Inferior parietal cortex (tissue), 1 donor: Measurements from ENCODE around the gene ADAMTS7.
"Not testable (repeated sequence)": the region's sequence is repeated elsewhere in the genome, so short reads cannot be mapped to it uniquely, and the experiment has no call there.

Experiments used
- DNase-seq: peaks from one replicate; pipeline ENCODE4 v3.0.0-alpha.2; 2016; ENCODE audit errors: extremely low spot score

The ADAMTS7 gene

DNA sequence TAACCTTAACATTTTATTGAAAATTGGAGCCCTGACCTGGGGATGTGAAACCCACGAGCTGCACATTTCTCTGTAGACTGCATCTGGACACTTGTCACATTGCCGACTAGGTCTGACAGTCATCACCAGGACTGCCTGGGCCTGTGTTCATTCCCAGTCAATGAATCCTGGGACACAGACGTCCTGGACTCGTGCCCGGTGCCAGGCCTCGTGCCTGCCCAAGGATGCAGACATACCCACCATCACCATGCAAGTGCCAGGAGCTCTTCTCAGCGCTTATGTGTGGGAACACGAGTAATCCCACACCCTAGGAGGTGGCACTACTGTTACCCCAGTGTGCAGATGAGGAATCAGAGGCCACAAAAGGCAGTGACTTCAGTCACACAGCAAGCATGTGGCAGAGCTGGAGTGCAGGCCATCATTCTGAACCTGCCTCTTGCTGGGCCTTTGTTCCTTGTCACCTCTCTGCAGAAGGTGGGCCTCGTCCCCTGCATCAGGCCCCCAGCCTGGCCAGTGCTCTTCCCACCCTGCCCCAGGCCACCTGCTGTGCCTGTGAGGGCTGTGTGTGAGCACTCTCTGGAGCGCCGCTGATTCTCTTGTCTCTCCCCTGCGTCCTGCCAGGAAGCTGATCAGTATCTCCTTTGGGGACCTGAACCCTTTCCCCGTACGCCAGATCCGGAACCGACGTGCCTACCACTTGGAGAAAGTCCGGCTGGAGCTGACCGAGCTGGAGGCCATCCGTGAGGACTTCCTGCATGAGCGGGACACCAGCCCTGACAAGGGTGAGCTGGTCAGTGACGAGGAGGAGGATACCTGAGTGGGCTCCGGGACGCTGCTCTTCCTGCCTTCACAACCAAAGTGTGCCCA, 58.5 kb downstream of the ADAMTS7 start:
- DNase-seq, result no peak

GRCh38 chr15:78751602-78751979, 59.7 kb downstream of the ADAMTS7 start:
- no peak for DNase-seq

GRCh38 chr15:78750974-78751601, 60.2 kb downstream of the ADAMTS7 start:
- DNase-seq, result peak; percentile 89

DNA sequence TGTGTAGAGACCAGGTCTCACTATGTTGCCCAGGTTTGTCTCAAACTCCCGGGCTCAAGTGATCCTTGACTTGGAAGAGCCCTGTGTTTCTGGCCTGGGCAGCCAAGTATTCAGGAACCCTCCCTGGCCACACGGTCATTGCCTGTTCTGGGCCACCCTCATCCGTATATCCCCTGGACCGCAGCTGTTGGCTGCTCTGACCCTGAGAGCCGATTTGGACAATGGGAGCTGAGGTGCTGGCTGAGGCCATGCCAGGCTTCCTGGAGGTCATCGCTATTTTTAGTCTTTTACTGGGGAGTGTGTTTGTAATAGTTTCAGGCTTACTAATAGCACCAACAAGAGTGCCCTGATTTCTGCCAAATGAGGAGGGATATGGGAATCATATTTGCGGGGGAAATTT, 60.7 kb downstream of the ADAMTS7 start:
- no peak for DNase-seq

DNA sequence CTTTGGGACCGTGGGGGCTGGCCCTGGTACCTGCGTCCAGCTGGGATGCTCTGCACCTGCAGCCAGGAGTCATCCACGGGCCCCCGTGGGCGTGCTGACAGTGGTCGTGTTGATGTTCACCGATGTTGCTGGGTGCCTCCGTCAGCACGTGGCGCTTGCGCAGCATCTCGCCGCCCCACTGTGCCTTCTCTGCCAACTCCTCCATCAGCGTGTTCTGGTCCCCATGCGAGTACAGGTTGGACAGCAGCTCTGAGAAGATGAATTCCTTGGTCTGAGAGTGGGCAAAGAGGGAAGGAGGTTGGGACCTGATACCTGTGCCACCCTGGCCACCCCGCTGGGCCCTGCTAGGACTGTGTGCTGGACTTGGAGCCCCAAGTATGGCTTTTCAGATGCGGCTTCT, 61.4 kb downstream of the ADAMTS7 start:
- no peak for DNase-seq

DNA sequence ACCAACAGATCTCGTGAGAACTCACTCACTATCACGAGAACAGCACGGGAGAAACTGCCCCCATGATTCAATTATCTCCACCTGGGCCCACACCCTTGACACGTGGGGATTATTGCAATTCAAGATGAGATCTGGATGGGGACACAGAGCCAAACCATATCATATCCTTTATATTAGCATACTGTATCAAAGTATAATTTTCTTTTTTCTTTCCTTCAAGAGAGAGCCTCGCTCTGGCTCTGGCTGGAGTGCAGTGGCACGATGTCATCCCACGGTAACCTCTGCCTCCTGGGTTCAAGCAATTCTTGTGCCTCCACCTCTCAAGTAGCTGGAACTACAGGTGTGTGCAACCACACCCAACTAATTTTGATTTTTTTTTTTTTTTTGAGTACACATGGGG, 63.4 kb downstream of the ADAMTS7 start:
- not testable (repeated sequence) for DNase-seq

DNA sequence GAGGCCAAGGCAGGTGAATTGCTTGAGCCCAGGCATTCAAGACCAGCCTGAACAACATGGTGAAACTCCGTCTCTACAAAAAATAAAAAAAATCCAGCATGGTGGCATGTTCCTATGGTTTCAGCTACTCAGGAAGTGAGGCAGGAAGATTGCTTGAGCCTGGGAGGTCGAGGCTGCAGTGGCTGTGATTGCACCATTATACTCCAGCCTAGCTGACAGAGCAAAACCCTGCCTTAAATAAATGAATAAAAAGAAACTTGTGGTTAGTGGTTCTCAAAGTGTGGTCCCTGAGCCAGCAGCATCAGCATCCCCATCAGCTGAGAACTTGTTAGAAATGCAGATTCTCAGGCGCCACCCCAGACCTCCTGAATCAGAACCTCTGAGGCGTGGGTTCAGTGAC, 69.6 kb downstream of the ADAMTS7 start:
- DNase-seq, result not testable (repeated sequence)

DNA sequence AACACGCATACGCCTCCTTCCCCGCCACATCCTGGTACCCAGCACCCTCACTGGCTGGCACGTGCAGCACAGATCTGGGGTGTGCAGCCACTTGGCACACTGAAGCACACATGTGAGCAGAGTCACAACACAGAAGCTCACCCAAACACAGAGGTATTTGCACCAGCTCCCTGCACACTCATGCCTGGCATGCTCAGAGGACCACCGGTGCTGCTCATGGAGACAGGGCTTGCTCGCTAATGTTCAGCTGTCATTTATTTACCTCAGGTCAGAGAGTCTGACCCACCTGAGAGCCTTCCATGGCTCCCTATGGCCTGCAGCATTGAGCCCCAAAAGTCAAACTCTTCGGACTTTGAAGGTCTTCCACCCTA, 70.4 kb downstream of the ADAMTS7 start:
- DNase-seq, result no peak

- DNase-seq, result no peak
Measured at GRCh38 chr15:78739996-78740903, 71.0 kb downstream of the ADAMTS7 start.

- no peak for DNase-seq
Measured at GRCh38 chr15:78739206-78739605, 72.1 kb downstream of the ADAMTS7 start.

DNA sequence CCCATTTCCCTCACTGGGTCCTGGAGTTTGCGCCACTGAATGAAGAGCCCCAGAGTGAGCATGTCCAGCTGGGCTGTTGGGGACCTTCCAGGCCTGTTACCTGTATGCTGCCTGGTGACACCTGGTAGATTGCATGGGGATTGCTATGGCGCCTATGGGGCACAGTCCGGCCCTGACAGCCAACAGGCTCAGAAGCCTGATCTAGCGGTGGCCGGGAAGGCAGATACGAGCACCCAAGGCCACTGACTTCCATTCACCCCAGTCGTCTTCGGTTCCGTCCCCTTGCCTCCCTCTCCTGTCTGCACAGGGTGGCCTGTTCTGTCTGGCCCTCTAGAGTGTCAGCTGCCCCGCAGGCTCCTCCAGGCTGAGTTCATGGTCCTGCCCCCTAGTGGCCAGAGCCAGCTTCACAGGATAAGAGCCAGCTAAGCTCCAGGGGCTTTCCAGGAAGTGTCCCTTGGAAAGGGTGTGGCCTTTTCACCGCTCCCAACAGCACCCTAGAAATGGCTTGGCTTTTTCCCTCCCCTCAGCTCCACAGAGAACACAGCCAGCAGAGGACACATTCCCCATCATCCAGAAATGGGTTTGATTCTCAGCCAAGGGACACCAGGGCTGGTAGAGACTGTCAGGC, 73.2 kb downstream of the ADAMTS7 start:
- DNase-seq, result not testable (repeated sequence)

GRCh38 chr15:78737187-78737820, 74.0 kb downstream of the ADAMTS7 start:
- DNase-seq, result no peak

DNA sequence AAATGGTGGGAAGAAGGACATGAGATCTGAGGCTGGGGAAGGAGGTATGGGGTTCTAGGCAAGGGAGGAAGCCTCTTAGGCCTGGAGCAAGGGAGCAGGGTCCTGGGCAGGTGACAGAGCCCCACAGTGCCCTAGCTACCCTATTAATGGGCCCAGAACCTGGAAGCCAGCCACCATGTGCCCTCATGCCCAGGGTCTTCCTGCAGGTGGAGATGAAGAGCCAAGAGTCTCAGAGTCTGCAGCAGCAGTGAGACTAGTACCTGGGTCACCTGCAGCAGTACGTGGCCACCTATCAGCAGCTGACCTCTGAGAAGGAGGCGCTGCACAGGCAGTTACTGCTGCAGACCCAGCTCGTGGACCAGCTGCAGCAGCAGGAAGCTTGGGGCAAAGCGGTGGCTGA, 75.0 kb downstream of the ADAMTS7 start:
- not testable (repeated sequence) for DNase-seq

GRCh38 chr15:78734451-78735064, 76.7 kb downstream of the ADAMTS7 start:
- no peak for DNase-seq

DNA sequence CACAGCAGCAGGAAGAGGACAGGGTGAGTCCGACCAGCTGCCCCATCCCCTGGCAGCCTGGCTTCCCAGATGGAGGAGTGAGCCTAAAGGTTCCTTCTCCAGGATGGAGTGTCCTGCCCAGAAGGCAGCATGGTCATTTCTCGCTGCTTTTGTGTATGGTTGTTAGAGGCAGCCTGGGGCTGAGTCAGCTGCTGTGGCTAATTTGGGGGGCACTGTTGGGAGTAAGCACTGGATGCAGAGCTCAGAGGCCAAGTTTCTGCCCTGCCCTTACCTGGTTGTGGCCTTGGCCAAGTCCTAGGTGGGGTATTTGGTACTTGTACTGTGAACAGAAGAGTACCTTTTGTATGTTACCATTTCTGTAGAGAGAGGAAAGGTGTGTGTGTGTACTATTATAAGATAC, 78.6 kb downstream of the ADAMTS7 start:
- DNase-seq, result no peak

GRCh38 chr15:78730955-78731354, 80.3 kb downstream of the ADAMTS7 start:
- no peak for DNase-seq

GRCh38 chr15:78728427-78728826, 82.8 kb downstream of the ADAMTS7 start:
- DNase-seq, result not testable (repeated sequence)

DNA sequence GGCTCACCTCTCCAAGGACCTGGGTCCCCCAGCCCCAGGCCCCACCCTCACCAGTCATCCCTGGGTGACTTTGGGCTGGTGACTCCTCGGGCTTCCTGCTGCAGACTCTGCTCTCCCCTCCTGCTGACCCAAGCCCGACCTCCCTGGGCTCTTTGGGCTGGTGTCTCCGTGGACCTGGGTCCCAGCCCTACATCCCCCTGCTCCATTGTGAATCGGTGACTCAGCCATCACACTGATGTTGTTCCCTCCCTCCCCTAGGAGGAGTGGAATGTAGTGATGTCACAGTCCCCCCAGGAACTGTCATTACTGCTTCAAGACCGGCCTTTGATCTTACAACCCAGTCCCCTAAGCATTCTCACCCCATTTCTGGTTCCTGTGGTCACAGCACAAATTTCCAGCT, 83.7 kb downstream of the ADAMTS7 start:
- no peak for DNase-seq

DNA sequence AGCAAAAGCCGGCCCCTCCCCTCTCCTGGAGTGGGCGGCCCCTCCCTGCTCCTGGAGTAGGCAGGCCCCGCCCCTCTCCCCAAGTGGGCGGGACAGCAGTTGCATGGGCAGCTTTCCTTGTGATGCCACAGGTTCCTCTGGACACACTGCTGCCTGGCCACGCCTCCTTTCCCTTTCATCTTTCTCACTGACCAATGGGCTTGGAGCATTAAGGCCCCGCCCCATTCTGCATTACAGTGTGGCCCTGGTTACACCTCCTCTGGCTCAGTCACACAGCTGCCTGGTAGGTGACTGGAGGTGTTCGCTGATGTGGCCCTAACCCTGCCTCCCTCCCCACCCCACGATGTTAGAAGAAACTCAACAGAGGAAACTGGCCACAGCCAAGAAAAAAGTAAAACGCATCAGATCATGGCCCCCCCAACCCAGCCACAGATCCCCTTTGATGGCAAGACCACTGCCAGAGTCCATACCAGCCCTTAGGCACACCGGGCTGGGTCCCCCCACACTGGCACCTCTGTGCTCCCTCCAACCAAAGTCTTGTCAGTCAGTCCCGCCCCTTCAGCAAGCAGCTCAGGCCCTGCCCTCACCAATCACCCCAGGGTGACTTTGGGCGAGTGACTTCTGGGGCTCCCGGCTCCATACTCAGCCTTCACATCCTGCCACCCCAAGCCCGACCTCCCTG, 84.3 kb downstream of the ADAMTS7 start:
- no peak for DNase-seq

GRCh38 chr15:78719819-78720450, 91.3 kb downstream of the ADAMTS7 start:
- DNase-seq, result not testable (repeated sequence)
